SK-N-SH treated with all-trans-retinoic acid at 6 μM for 48 hours (cell line): ENCODE measurements around the gene TAS1R1.

ENCODE experiments used
- ATAC-seq: fragments of 200-7000 bp; cut with Tn5 transposase; 3 replicates; pipeline ENCODE4 v1.9.1; 2020; ENCODE audit warnings: mild to moderate bottlenecking, moderate library complexity
- ARNTL ChIP-seq: fragments of 450-650 bp; formaldehyde crosslinking; IDR thresholded peaks from 2 replicates; pipeline ENCODE4 v1.5.0; 2020; ENCODE audit warnings: low read depth, mild to moderate bottlenecking, moderate library complexity, borderline replicate concordance
- BACH2 ChIP-seq: fragments of 250-450 bp; sonication (Bioruptor Pico); IDR thresholded peaks from 2 replicates; pipeline ENCODE4 v1.9.0; 2021; ENCODE audit warnings: mild to moderate bottlenecking, borderline replicate concordance
- CSDC2 ChIP-seq: fragments of 250-450 bp; sonication (Bioruptor Pico); IDR thresholded peaks from 2 replicates; pipeline ENCODE4 v1.5.0; 2020; ENCODE audit warnings: mild to moderate bottlenecking, moderate library complexity
- ESRRG ChIP-seq: fragments of 250-450 bp; sonication (Bioruptor Pico); IDR thresholded peaks from 2 replicates; pipeline ENCODE4 v1.6.1; 2021; ENCODE audit warnings: mild to moderate bottlenecking
- GLIS3 ChIP-seq: fragments of 250-450 bp; sonication (Bioruptor Pico); IDR thresholded peaks from 2 replicates; pipeline ENCODE4 v1.5.0; 2020; ENCODE audit warnings: mild to moderate bottlenecking, moderate library complexity
- ISL1 ChIP-seq: fragments of 250-450 bp; sonication (Bioruptor Pico); IDR thresholded peaks from 2 replicates; pipeline ENCODE4 v2.1.2; 2022; ENCODE audit warnings: mild to moderate bottlenecking, moderate library complexity
- OSR1 ChIP-seq: fragments of 250-450 bp; sonication (Bioruptor Pico); IDR thresholded peaks from 2 replicates; pipeline ENCODE4 v1.8.0; 2022; ENCODE audit warnings: moderate library complexity, mild to moderate bottlenecking, inconsistent platforms
- RARB ChIP-seq: fragments of 250-450 bp; sonication (Bioruptor Pico); IDR thresholded peaks from 2 replicates; pipeline ENCODE4 v1.8.0; 2021; ENCODE audit warnings: mild to moderate bottlenecking, moderate library complexity
- SNAI2 ChIP-seq: fragments of 250-450 bp; sonication (Bioruptor Pico); IDR thresholded peaks from 2 replicates; pipeline ENCODE4 v1.5.0; 2020; ENCODE audit warnings: mild to moderate bottlenecking, moderate library complexity
- TCF4 ChIP-seq: fragments of 250-450 bp; sonication (Bioruptor Pico); IDR thresholded peaks from 2 replicates; pipeline ENCODE4 v1.8.0; 2021; ENCODE audit warnings: mild to moderate bottlenecking, moderate library complexity, borderline replicate concordance
- TOX ChIP-seq: fragments of 250-450 bp; sonication (Bioruptor Pico); IDR thresholded peaks from 2 replicates; pipeline ENCODE4 v1.8.0; 2021; ENCODE audit warnings: mild to moderate bottlenecking, moderate library complexity, borderline replicate concordance
- ZC3H10 ChIP-seq: fragments of 250-450 bp; sonication (Bioruptor Pico); IDR thresholded peaks from 2 replicates; pipeline ENCODE4 v1.5.1; 2021; ENCODE audit warnings: mild to moderate bottlenecking, moderate library complexity
- ZFP3 ChIP-seq: fragments of 250-450 bp; sonication (Bioruptor Pico); IDR thresholded peaks from 2 replicates; pipeline ENCODE4 v1.5.0; 2020; ENCODE audit warnings: mild to moderate bottlenecking, moderate library complexity
- ZFP30 ChIP-seq: fragments of 450-650 bp; formaldehyde crosslinking; IDR thresholded peaks from 2 replicates; pipeline ENCODE4 v1.5.0; 2022; ENCODE audit warnings: mild to moderate bottlenecking, moderate library complexity
- ZNF565 ChIP-seq: fragments of 450-650 bp; formaldehyde crosslinking; conservative IDR thresholded peaks from 2 replicates; pipeline ENCODE4 v1.5.0; 2020; ENCODE audit warnings: low read depth, mild to moderate bottlenecking, moderate library complexity
- ZNF8 ChIP-seq: fragments of 450-650 bp; formaldehyde crosslinking; IDR thresholded peaks from 2 replicates; pipeline ENCODE4 v1.5.0; 2020; ENCODE audit warnings: mild to moderate bottlenecking, moderate library complexity
- TF ChIP-seq, protein P1 (sequence below): fragments of 250-450 bp; sonication (Bioruptor Pico); IDR thresholded peaks from 2 replicates; pipeline ENCODE4 v1.8.0; 2021; ENCODE audit warnings: low read depth, mild to moderate bottlenecking, moderate library complexity, borderline replicate concordance
- TF ChIP-seq, protein P2 (sequence below): fragments of 250-450 bp; sonication (Bioruptor Pico); IDR thresholded peaks from 2 replicates; pipeline ENCODE4 v1.5.1; 2020; ENCODE audit warnings: low read depth, mild to moderate bottlenecking, moderate library complexity
- TF ChIP-seq, protein P3 (sequence below): fragments of 250-450 bp; sonication (Bioruptor Pico); IDR thresholded peaks from 2 replicates; pipeline ENCODE4 v1.5.0; 2020; ENCODE audit warnings: mild to moderate bottlenecking, moderate library complexity

TAS1R1 gene

DNA sequence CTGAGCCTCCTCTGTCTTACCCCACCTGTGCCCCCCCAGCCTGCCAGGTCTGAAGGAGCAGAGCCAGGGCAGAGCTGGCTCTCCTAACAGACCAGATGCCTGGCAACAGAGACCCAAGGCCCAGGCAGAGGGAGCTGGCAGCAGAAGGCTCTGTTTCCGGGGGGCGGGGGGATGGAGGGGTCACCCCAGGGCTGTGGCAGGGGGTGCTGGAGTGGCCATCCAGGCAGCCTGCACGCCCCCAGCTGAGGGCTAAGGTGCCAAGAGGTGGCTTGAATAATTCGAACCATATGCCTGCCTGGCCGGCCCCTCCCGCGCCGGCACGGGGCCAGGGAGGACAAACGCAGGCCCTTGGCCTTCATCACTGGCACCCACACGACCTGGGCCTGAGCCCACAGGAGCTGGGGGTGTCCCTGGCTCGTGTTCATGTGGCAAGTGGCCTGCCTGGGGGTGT, 47.6 kb upstream of the TAS1R1 start:
- peak; percentile 53 for ATAC-seq
- TF ChIP-seq BACH2 (CRISPR knock-in tag): no peak
- no peak for TF ChIP-seq ARNTL (CRISPR knock-in tag)
- TF ChIP-seq, protein P1, sequence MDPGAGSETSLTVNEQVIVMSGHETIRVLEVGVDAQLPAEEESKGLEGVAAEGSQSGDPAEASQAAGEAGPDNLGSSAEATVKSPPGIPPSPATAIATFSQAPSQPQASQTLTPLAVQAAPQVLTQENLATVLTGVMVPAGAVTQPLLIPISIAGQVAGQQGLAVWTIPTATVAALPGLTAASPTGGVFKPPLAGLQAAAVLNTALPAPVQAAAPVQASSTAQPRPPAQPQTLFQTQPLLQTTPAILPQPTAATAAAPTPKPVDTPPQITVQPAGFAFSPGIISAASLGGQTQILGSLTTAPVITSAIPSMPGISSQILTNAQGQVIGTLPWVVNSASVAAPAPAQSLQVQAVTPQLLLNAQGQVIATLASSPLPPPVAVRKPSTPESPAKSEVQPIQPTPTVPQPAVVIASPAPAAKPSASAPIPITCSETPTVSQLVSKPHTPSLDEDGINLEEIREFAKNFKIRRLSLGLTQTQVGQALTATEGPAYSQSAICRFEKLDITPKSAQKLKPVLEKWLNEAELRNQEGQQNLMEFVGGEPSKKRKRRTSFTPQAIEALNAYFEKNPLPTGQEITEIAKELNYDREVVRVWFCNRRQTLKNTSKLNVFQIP (CRISPR knock-in tag): no peak
- no peak for TF ChIP-seq TOX (CRISPR knock-in tag)
- 0 out of 2 replicates have a peak, but pooled peaks have one; percentile 68 for TF ChIP-seq TCF4
- TF ChIP-seq ZNF8 (CRISPR knock-in tag): no peak

DNA sequence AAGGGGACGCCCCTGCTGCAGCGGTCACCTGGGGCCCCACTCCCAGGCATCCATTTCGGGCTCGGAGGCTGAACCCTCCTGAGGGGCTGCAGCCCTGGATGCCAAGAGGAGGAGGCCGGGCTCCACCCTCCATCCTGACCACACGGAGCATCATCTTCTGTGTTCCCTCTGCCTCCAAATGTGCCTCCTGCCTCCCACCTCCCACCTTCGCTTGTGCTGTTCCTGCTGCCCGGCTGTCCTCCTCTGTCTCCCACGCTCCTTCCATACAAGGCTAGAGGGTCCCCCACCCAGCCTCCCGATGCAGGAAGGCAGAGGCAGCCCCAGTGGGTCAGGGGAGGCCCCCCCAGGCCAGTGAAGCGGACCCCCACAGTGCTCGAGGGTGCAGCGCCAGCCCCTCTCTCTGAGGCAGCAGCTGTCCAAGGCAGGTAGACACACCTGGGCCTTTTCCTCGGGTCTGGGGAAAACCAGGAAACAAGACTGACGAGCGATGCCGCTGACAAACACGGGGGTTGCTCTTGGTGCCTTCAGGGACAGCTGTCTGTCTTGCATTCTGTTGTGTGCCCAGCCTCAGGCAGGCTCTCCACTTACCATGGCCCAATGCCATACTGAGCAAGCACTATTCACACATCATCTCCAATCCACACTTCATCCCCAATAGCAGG, 46.8 kb upstream of the TAS1R1 start:
- ATAC-seq: no peak; the same call in 2 of the 3 replicates
- TF ChIP-seq OSR1 (CRISPR knock-in tag) (no peak), ZFP30 (no peak), ZC3H10 (CRISPR knock-in tag) (no peak), RARB (CRISPR knock-in tag) (no peak), ZNF565 (CRISPR knock-in tag) (no peak), ZFP3 (CRISPR knock-in tag) (no peak), ESRRG (CRISPR knock-in tag) (no peak), GLIS3 (no peak), TCF4 (no peak), CSDC2 (no peak), TOX (CRISPR knock-in tag) (no peak), ISL1 (CRISPR knock-in tag) (no peak), SNAI2 (no peak), ARNTL (CRISPR knock-in tag) (no peak), ZNF8 (CRISPR knock-in tag) (no peak), BACH2 (CRISPR knock-in tag) (no peak)
- TF ChIP-seq, protein P2, sequence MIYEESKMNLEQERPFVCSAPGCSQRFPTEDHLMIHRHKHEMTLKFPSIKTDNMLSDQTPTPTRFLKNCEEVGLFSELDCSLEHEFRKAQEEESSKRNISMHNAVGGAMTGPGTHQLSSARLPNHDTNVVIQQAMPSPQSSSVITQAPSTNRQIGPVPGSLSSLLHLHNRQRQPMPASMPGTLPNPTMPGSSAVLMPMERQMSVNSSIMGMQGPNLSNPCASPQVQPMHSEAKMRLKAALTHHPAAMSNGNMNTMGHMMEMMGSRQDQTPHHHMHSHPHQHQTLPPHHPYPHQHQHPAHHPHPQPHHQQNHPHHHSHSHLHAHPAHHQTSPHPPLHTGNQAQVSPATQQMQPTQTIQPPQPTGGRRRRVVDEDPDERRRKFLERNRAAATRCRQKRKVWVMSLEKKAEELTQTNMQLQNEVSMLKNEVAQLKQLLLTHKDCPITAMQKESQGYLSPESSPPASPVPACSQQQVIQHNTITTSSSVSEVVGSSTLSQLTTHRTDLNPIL (CRISPR knock-in tag): no peak
- TF ChIP-seq, protein P1 (CRISPR knock-in tag): no peak
- TF ChIP-seq, protein P3, sequence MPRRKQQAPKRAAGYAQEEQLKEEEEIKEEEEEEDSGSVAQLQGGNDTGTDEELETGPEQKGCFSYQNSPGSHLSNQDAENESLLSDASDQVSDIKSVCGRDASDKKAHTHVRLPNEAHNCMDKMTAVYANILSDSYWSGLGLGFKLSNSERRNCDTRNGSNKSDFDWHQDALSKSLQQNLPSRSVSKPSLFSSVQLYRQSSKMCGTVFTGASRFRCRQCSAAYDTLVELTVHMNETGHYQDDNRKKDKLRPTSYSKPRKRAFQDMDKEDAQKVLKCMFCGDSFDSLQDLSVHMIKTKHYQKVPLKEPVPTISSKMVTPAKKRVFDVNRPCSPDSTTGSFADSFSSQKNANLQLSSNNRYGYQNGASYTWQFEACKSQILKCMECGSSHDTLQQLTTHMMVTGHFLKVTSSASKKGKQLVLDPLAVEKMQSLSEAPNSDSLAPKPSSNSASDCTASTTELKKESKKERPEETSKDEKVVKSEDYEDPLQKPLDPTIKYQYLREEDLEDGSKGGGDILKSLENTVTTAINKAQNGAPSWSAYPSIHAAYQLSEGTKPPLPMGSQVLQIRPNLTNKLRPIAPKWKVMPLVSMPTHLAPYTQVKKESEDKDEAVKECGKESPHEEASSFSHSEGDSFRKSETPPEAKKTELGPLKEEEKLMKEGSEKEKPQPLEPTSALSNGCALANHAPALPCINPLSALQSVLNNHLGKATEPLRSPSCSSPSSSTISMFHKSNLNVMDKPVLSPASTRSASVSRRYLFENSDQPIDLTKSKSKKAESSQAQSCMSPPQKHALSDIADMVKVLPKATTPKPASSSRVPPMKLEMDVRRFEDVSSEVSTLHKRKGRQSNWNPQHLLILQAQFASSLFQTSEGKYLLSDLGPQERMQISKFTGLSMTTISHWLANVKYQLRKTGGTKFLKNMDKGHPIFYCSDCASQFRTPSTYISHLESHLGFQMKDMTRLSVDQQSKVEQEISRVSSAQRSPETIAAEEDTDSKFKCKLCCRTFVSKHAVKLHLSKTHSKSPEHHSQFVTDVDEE (CRISPR knock-in tag): no peak
- TF ChIP-seq, all 23 proteins: peak for 0

DNA sequence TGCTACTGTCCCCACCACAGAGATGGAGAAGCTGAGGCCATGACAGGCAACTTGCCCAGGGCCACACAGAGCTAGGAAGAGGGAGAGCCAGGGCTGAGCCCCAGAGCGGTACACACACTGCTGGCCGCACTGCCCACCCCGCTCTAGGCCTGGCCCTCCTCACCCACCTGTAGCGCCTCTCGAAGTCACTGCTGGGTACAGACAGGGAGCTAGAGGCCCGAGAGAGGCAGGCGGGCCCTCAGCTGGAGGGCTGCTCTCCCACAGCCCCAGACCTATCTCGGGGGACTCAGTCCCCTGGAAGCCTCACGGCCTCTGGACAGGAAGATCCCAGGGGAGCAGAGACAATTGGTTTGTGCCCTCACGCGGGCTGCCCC, 46.3 kb upstream of the TAS1R1 start:
- no peak; the same call in 2 of the 3 replicates for ATAC-seq
- TF ChIP-seq ZC3H10 (CRISPR knock-in tag) (no peak), GLIS3 (no peak)

DNA sequence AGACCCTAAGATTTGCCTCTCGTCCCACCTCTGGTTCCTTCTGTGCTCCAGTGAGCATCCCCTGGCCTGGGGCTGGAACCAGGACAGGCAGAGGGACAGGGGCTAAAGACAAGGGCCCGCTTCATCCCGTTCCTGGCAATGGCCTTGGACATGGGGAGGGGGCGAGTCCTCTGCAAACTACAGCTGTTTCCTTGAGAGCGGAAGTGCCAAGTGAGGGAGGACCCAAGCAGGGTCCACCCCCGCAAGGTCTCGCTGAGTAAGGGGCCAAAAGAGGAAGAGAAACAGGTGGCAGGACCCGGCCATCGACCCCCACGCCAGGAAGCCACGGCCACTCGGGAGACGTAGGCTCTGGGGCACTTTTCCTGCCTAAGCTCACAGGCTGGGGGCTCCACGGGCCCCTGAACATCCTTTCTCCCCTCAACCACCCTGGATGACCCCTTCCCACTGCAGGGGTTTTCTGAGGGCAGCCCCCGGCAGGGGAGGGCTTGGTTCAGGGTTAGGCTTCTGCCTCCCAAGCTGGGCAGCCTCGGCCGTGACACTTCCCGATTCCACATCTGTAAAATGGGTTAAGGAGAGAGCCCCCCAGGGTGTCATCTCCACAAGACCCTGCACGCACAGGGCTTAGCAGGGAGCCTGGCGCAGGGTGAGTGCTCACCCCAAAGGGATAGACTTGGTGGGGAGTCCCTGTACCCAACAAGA, 45.7 kb upstream of the TAS1R1 start:
- no peak for ATAC-seq
- TF ChIP-seq OSR1 (CRISPR knock-in tag): no peak
